Neutrophil (primary cell): ENCODE results near the gene UBQLN4.
A peak's percentile ranks its signal among the peaks of the same experiment; 100 is the strongest.

Source experiments
- H3K27ac ChIP-seq: fragments of 200-600 bp; sonication (generic); 2 replicates; pipeline ENCODE4 v1.5.1; 2016; ENCODE audit warnings: mild to moderate bottlenecking, moderate library complexity
- H3K27me3 ChIP-seq: fragments of 200-600 bp; sonication (generic); 2 replicates; pipeline ENCODE4 v1.6.0; 2016; ENCODE audit warnings: mild to moderate bottlenecking
- H3K36me3 ChIP-seq: fragments of 200-600 bp; sonication (generic); 2 replicates; pipeline ENCODE4 v1.5.1; 2017
- H3K4me1 ChIP-seq, 2 experiments: fragments of 200-600 bp in 1 of 2; sonication (generic) in 1 of 2; 1 replicate in 1 of 2; 2 replicates in 1 of 2; pipeline versions ENCODE4 v1.5.1 to v1.6.1; 2013 to 2016; ENCODE audit warnings: low read depth in 1 of 2, low read length in 1 of 2, mild to moderate bottlenecking in 1 of 2, moderate library complexity in 1 of 2; ENCODE audit not compliant: control insufficient read depth in 1 of 2, insufficient read depth in 1 of 2
- H3K4me3 ChIP-seq, 2 experiments: fragments of 200-600 bp in 1 of 2; sonication (generic) in 1 of 2; 1 replicate in 1 of 2; 2 replicates in 1 of 2; pipeline ENCODE4 v1.5.1; 2013 to 2016; ENCODE audit warnings: low read depth in 1 of 2, low read length in 1 of 2, mild to moderate bottlenecking in 1 of 2, moderate library complexity in 1 of 2
- H3K9me3 ChIP-seq: fragments of 200-600 bp; sonication (generic); 2 replicates; pipeline ENCODE4 v1.5.1; 2016
- TF ChIP-seq, protein P1 (sequence below): fragments of 200-600 bp; sonication (generic); IDR thresholded peaks from 2 replicates; pipeline ENCODE4 v1.5.1; 2016; ENCODE audit warnings: antibody characterized with exemption

Gene UBQLN4

DNA sequence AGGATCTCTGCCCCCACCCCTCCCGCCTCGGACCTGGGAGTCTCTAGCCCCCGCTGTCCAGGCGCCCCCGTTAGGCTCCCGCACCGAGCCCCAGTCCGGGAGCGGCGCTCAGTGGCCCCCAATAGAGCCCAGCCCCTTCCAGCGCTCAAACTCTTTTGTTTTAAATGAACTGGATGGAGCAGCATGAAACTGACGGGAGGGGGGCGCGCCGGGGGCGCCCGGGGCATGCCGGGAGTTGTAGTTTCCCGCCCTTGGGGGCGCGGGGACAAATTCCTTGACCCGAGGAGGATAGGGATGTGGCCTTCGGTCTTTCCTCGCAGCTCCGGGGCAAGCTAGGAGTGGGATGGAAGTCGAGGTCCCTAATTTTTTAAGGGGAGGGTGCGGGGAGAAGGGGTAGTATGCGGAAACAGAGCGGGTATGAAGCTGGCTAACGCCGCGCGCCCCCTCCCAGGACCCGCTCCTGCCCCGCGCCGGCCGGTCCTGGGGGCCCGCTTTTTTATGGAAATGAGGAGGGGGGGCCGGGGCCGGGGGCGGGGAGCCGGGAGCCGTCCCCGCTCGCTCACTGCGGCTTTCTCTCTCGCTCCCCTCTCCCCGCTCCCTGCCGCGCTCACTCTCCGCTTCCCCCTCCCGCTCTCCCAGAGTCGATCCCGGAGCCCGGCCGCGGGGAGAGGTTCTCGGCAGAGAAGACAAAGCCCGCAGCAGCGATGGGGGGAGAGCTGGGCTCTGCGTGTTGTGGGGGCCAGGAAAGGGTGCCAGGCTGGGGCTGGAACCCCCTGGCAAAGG is 28.9 kb upstream of the UBQLN4 start, which contains the start of gene MEX3A:
TSS of gene MEX3A (minus strand) at position 157 of the 783 bp plus-strand sequence. CDS start 467 bp downstream, outside the sequence.
- Histone ChIP-seq H3K27me3 (peaks cover 100% of the 10 kb centered on the region), H3K36me3 (no peaks in the 10 kb centered on the region), H3K27ac (no peak within 1 kb of the TSS), H3K9me3 (no peaks in the 10 kb centered on the region), H3K4me3 (peak within 1 kb of the TSS; percentile 61 to 74), H3K4me1 (peaks cover 7 to 15% of the 10 kb centered on the region in 2 experiments)
- TF ChIP-seq, protein P1, sequence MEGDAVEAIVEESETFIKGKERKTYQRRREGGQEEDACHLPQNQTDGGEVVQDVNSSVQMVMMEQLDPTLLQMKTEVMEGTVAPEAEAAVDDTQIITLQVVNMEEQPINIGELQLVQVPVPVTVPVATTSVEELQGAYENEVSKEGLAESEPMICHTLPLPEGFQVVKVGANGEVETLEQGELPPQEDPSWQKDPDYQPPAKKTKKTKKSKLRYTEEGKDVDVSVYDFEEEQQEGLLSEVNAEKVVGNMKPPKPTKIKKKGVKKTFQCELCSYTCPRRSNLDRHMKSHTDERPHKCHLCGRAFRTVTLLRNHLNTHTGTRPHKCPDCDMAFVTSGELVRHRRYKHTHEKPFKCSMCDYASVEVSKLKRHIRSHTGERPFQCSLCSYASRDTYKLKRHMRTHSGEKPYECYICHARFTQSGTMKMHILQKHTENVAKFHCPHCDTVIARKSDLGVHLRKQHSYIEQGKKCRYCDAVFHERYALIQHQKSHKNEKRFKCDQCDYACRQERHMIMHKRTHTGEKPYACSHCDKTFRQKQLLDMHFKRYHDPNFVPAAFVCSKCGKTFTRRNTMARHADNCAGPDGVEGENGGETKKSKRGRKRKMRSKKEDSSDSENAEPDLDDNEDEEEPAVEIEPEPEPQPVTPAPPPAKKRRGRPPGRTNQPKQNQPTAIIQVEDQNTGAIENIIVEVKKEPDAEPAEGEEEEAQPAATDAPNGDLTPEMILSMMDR: no peak

DNA sequence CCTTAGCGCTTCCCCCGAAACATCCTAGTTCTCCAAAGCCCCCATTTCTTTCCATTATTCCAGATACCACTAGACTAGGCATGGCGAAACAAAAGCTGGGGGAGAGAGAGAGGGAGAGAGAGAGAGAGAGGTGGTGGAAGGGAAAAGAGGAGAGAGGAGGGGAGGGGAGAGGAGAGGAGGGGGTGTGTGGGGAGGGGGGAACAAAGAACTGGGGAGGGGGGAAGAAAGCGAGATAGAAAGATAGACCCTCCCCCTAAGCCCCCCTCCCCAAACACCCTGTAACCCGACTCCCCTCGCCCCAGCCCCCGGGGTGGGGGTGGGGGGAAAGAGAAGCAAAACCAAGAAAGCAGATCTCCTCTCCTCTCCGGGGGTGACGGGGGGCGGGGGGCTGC is 28.3 kb upstream of the UBQLN4 start:
- Histone ChIP-seq H3K27me3 (peaks cover 100% of the 10 kb centered on the region), H3K4me1 (peaks cover 7 to 15% of the 10 kb centered on the region in 2 experiments), H3K4me3 (peak overlapping the region; percentile 61 to 74), H3K27ac (no peak overlapping the region), H3K9me3 (no peaks in the 10 kb centered on the region), H3K36me3 (no peaks in the 10 kb centered on the region)
- TF ChIP-seq, protein P1: no peak

DNA sequence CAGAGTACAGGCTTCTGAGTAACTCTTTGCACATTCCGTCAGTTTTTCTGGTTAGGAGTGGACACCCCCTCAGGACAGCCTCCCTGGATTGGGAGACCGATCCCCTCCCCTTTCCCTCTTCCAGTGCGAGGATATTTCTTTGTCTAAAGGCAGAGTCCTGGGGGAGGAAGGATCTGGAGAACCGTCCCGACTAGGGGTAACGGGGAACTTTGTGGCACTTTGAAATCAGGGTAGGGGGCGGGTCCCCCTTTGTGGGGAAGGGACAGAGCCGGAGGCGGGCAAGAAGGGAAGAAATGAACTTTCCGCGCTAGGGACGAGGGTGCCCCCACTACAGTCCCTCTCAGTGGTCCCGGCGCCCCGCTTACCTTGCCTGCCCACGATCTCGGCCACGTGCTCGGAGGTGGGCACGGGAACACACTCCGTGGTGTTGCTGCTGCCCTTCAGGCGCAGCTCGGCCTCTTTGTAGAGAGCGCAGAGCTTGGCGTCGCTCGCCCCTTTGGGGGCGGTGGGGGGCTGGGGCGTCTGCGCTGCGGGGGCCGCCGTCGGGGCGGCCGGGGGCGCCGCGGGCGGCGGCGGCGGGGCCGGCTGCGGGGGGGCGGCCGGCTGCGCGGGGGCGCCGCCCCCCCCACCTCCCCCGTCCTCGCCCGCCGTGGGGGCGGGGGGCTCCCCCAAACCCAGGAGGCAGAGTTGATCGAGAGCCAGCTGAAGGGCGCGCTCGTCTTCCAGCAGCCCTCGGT is 27.8 kb upstream of the UBQLN4 start:
- H3K9me3 ChIP-seq: no peaks in the 10 kb centered on the region
- no peak overlapping the region for H3K27ac ChIP-seq
- H3K27me3 ChIP-seq: peaks cover 100% of the 10 kb centered on the region
- TF ChIP-seq, protein P1: no peak
- H3K4me1 ChIP-seq: peaks cover 7 to 21% of the 10 kb centered on the region in 2 experiments
- H3K4me3 ChIP-seq: peak overlapping the region in 1 of 2 experiments; percentile 74
- H3K36me3 ChIP-seq: no peaks in the 10 kb centered on the region

DNA sequence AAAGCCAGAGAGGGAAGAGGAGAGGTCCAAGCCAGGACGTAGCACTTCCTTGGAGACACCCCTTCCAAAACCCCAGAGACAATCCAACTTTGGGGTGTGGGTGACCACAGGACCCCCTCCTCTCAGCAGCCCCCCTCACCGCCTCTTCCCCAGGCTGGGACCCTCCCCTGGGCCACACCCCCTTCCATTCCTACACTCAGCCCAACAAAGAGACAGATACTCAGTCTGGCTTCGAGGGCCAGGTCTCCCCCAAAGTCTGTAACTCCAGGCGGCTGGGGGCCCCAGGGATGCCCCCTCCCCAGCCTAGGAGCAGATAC is 27.2 kb upstream of the UBQLN4 start:
- peaks cover 7 to 22% of the 10 kb centered on the region in 2 experiments for H3K4me1 ChIP-seq
- TF ChIP-seq, protein P1: no peak
- peaks cover 100% of the 10 kb centered on the region for H3K27me3 ChIP-seq
- H3K36me3 ChIP-seq: no peaks in the 10 kb centered on the region
- H3K9me3 ChIP-seq: no peaks in the 10 kb centered on the region
- H3K27ac ChIP-seq: no peak overlapping the region
- H3K4me3 ChIP-seq: no peak overlapping the region

DNA sequence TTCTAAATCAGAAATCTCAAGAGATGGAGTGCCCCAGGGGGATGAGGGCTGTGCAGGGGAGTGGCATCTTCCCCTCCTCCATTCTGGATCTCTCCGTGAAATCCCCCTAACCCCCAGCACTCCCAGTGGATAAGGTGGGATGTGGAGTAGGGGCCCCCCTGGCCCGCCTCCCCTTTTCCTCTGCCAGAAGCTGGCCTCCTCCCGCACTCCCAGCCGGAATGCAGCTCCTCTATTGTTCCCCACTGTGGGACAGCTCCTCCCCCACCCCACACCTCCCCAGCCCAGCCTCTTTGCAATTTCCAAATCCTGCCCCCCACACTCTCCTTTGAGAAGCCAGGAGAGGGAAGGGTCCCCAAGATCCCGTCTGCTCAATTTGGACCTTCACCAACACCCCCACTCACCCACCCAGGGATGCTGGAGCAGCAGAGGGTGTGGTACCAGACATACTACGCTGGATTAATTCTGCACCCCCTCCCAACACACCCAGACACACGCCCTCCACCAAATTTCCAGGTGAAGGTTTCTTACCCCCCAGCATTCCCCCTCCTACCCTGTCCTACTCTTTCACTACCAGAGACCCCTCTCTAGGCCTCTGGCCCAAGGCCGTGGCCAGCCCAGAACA is 26.8 kb upstream of the UBQLN4 start:
- H3K27me3 ChIP-seq: peaks cover 100% of the 10 kb centered on the region
- peaks cover 7 to 22% of the 10 kb centered on the region in 2 experiments for H3K4me1 ChIP-seq
- H3K9me3 ChIP-seq: no peaks in the 10 kb centered on the region
- no peak overlapping the region for H3K4me3 ChIP-seq
- H3K27ac ChIP-seq: no peak overlapping the region
- H3K36me3 ChIP-seq: no peaks in the 10 kb centered on the region
- TF ChIP-seq, protein P1: no peak
